ENCODE data around the gene COL13A1.

GRCh38 chr10:69804775-69805174, 3.1 kb downstream of the COL13A1 start:
- TF ChIP-seq CTCF (IDR thresholded peaks at IDR 0.05) (no peak), POLR2A (IDR thresholded peaks at IDR 0.05) (no peak)
